ENCODE results near the gene ZNF521. TPM values are rescaled to one million over a fixed set of nuclear protein-coding genes. Genes with fewer than 3 reads are reported as not detected.

Gene ZNF521
- total and polyA plus RNA-seq, 4 donors = 0.50 to 3.7 (median 1.5) TPM

- H3K9ac ChIP-seq (ENCODE audit: low read depth in 1 of 2, low read length in 2 of 2) = no peak overlapping the region
- no peaks in the 10 kb centered on the region for H3K4me1 ChIP-seq (ENCODE audit: control insufficient read depth in 4 of 4, insufficient read depth in 4 of 4, low read length in 3 of 4)
- WGBS = 32% methylated on average over 1 of the region's 1 CpG
- TF ChIP-seq, protein P1, sequence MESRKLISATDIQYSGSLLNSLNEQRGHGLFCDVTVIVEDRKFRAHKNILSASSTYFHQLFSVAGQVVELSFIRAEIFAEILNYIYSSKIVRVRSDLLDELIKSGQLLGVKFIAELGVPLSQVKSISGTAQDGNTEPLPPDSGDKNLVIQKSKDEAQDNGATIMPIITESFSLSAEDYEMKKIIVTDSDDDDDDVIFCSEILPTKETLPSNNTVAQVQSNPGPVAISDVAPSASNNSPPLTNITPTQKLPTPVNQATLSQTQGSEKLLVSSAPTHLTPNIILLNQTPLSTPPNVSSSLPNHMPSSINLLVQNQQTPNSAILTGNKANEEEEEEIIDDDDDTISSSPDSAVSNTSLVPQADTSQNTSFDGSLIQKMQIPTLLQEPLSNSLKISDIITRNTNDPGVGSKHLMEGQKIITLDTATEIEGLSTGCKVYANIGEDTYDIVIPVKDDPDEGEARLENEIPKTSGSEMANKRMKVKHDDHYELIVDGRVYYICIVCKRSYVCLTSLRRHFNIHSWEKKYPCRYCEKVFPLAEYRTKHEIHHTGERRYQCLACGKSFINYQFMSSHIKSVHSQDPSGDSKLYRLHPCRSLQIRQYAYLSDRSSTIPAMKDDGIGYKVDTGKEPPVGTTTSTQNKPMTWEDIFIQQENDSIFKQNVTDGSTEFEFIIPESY (IDR thresholded peaks at IDR 0.05) = no peak
- TF ChIP-seq JUND (IDR thresholded peaks at IDR 0.05) (no peak), FOXA1 (IDR thresholded peaks at IDR 0.05) (no peak)
- TF ChIP-seq, protein P2, sequence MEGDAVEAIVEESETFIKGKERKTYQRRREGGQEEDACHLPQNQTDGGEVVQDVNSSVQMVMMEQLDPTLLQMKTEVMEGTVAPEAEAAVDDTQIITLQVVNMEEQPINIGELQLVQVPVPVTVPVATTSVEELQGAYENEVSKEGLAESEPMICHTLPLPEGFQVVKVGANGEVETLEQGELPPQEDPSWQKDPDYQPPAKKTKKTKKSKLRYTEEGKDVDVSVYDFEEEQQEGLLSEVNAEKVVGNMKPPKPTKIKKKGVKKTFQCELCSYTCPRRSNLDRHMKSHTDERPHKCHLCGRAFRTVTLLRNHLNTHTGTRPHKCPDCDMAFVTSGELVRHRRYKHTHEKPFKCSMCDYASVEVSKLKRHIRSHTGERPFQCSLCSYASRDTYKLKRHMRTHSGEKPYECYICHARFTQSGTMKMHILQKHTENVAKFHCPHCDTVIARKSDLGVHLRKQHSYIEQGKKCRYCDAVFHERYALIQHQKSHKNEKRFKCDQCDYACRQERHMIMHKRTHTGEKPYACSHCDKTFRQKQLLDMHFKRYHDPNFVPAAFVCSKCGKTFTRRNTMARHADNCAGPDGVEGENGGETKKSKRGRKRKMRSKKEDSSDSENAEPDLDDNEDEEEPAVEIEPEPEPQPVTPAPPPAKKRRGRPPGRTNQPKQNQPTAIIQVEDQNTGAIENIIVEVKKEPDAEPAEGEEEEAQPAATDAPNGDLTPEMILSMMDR (IDR thresholded peaks at IDR 0.05; ENCODE audit: low read depth, low read length, missing input control) = no peak
- no peak overlapping the region for H3K4me3 ChIP-seq (ENCODE audit: low read depth in 1 of 3, low read length in 3 of 3)
- no peak for DNase-seq (ENCODE audit: low spot score)
- H3K9me3 ChIP-seq (ENCODE audit: control insufficient read depth in 4 of 4, low read length in 3 of 4) = no peaks in the 10 kb centered on the region
- no peaks in the 10 kb centered on the region for H3K27me3 ChIP-seq (ENCODE audit: control insufficient read depth in 4 of 4, insufficient read depth in 4 of 4, low read length in 3 of 4)
- no peak overlapping the region for H3K27ac ChIP-seq (ENCODE audit: low read depth in 1 of 2, low read length in 2 of 2)
- no peaks in the 10 kb centered on the region for H3K36me3 ChIP-seq (ENCODE audit: control insufficient read depth in 4 of 4, insufficient read depth in 3 of 4, low read depth in 1 of 4, low read length in 3 of 4)
Measured at GRCh38 chr18:25313268-25313667, 38.7 kb downstream of the ZNF521 start.

- H3K9ac ChIP-seq (ENCODE audit: low read depth in 1 of 2, low read length in 2 of 2) = no peak overlapping the region
- no peak overlapping the region for H3K4me3 ChIP-seq (ENCODE audit: low read depth in 1 of 3, low read length in 3 of 3)
- TF ChIP-seq RAD21 (IDR thresholded peaks at IDR 0.05) (peak in 1 of 2 donors; percentile 8), FOXA2 (IDR thresholded peaks at IDR 0.05) (no peak)
- DNase-seq (ENCODE audit: low spot score) = no peak
- H3K36me3 ChIP-seq (ENCODE audit: control insufficient read depth in 4 of 4, insufficient read depth in 3 of 4, low read depth in 1 of 4, low read length in 3 of 4) = no peaks in the 10 kb centered on the region
- H3K4me1 ChIP-seq (ENCODE audit: control insufficient read depth in 4 of 4, insufficient read depth in 4 of 4, low read length in 3 of 4) = no peaks in the 10 kb centered on the region
- H3K27ac ChIP-seq (ENCODE audit: low read depth in 1 of 2, low read length in 2 of 2) = no peak overlapping the region
- no peaks in the 10 kb centered on the region for H3K27me3 ChIP-seq (ENCODE audit: control insufficient read depth in 4 of 4, insufficient read depth in 4 of 4, low read length in 3 of 4)
- no peaks in the 10 kb centered on the region for H3K9me3 ChIP-seq (ENCODE audit: control insufficient read depth in 4 of 4, low read length in 3 of 4)
Measured at GRCh38 chr18:25310045-25310444, 41.9 kb downstream of the ZNF521 start.

DNA sequence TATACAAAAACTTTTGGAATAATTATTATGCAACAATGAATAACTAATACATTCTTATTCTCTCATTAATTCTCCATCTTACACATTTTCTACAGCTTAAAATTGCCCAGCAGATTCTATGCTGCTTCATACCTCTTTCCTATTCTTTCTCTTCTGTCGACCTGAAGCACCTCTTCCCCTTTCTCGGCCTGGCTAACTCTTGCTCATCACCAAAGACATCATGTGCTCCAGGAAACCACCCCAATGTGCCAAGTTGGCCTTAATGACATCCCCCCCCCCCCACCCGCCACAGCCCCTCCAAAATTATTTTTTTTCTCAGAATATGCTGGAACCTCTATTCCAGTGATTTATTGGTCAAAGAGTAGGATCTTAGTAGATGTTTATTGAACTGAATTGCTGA is 43.6 kb downstream of the ZNF521 start:
- no peak overlapping the region for H3K4me3 ChIP-seq (ENCODE audit: low read depth in 1 of 3, low read length in 3 of 3)
- no peak for DNase-seq (ENCODE audit: low spot score)
- no peak overlapping the region for H3K27ac ChIP-seq (ENCODE audit: low read depth in 1 of 2, low read length in 2 of 2)
- H3K9ac ChIP-seq (ENCODE audit: low read depth in 1 of 2, low read length in 2 of 2) = no peak overlapping the region
- no peaks in the 10 kb centered on the region for H3K27me3 ChIP-seq (ENCODE audit: control insufficient read depth in 4 of 4, insufficient read depth in 4 of 4, low read length in 3 of 4)
- H3K4me1 ChIP-seq (ENCODE audit: control insufficient read depth in 4 of 4, insufficient read depth in 4 of 4, low read length in 3 of 4) = no peaks in the 10 kb centered on the region
- H3K9me3 ChIP-seq (ENCODE audit: control insufficient read depth in 4 of 4, low read length in 3 of 4) = no peaks in the 10 kb centered on the region
- WGBS = 73% methylated on average over 3 of the region's 3 CpGs
- H3K36me3 ChIP-seq (ENCODE audit: control insufficient read depth in 4 of 4, insufficient read depth in 3 of 4, low read depth in 1 of 4, low read length in 3 of 4) = no peaks in the 10 kb centered on the region
- TF ChIP-seq, protein P1 (IDR thresholded peaks at IDR 0.05) = no peak
- no peak for TF ChIP-seq SP1 (IDR thresholded peaks at IDR 0.05)
- no peak for TF ChIP-seq JUND (IDR thresholded peaks at IDR 0.05)
- TF ChIP-seq, protein P3, sequence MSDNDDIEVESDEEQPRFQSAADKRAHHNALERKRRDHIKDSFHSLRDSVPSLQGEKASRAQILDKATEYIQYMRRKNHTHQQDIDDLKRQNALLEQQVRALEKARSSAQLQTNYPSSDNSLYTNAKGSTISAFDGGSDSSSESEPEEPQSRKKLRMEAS (IDR thresholded peaks at IDR 0.05) = no peak
- TF ChIP-seq RXRA (IDR thresholded peaks at IDR 0.05) = no peak
- TF ChIP-seq ATF3 (IDR thresholded peaks at IDR 0.05) = no peak
- no peak for TF ChIP-seq FOXA2 (IDR thresholded peaks at IDR 0.05)
- no peak for TF ChIP-seq HNF4A (conservative IDR thresholded peaks at IDR 0.05)
- TF ChIP-seq, protein P4, sequence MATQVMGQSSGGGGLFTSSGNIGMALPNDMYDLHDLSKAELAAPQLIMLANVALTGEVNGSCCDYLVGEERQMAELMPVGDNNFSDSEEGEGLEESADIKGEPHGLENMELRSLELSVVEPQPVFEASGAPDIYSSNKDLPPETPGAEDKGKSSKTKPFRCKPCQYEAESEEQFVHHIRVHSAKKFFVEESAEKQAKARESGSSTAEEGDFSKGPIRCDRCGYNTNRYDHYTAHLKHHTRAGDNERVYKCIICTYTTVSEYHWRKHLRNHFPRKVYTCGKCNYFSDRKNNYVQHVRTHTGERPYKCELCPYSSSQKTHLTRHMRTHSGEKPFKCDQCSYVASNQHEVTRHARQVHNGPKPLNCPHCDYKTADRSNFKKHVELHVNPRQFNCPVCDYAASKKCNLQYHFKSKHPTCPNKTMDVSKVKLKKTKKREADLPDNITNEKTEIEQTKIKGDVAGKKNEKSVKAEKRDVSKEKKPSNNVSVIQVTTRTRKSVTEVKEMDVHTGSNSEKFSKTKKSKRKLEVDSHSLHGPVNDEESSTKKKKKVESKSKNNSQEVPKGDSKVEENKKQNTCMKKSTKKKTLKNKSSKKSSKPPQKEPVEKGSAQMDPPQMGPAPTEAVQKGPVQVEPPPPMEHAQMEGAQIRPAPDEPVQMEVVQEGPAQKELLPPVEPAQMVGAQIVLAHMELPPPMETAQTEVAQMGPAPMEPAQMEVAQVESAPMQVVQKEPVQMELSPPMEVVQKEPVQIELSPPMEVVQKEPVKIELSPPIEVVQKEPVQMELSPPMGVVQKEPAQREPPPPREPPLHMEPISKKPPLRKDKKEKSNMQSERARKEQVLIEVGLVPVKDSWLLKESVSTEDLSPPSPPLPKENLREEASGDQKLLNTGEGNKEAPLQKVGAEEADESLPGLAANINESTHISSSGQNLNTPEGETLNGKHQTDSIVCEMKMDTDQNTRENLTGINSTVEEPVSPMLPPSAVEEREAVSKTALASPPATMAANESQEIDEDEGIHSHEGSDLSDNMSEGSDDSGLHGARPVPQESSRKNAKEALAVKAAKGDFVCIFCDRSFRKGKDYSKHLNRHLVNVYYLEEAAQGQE (IDR thresholded peaks at IDR 0.05) = no peak
- no peak for TF ChIP-seq NR2F2 (IDR thresholded peaks at IDR 0.05)
- no peak for TF ChIP-seq YY1 (IDR thresholded peaks at IDR 0.05)
- no peak for TF ChIP-seq TAF1 (conservative IDR thresholded peaks at IDR 0.05)
- TF ChIP-seq GABPA (IDR thresholded peaks at IDR 0.05 in 1 of 2, conservative IDR thresholded peaks at IDR 0.05 in 1 of 2) = no peak
- TF ChIP-seq, protein P2 (IDR thresholded peaks at IDR 0.05; ENCODE audit: low read depth, low read length, missing input control) = no peak
- no peak for TF ChIP-seq RAD21 (IDR thresholded peaks at IDR 0.05)
